ENCODE results near the gene KCNG1. TPM values are rescaled to one million over a fixed set of nuclear protein-coding genes. Genes with fewer than 3 reads are reported as not detected.

Gene KCNG1
- total and polyA plus RNA-seq, 2 donors (not counting 1 experiment from before 2014, with no cell fraction given): 16.9 to 57.7 TPM

DNA sequence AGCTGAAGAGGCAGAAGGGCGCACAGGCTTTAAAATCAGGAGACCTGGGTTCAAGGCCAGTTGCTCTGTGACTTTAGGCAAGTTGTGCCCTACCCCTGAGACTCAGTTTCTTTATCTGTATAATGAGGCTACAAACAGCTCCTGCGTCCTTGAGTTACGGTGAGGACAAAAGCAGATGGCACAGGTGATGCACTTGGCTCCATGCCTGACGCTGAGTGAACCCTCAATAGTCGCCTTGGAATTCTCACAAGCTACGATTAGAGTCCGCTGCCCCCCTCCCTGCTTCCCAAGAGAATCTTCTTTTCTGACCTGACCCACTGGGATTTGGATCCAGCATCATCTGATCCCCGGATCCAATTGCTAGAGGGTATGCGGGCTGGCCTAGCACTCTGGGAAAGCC is 6.4 kb downstream of the KCNG1 start:
- Histone ChIP-seq H3K36me3 (replicated peaks in 1 of 2; ENCODE audit: control extremely low read depth in 1 of 2, control insufficient read depth in 1 of 2, extremely low read depth in 1 of 2, insufficient read depth in 2 of 2, low read length in 1 of 2) (peaks cover 0 to 6% of the 10 kb centered on the region in 2 experiments), H3K79me2 (ENCODE audit: control insufficient read depth, insufficient read depth, low read length) (peaks cover 23% of the 10 kb centered on the region), H3K27ac (ENCODE audit: low read length in 2 of 2) (no peak overlapping the region), H3K27me3 (replicated peaks in 1 of 4; ENCODE audit: control extremely low read depth in 1 of 4, control insufficient read depth in 3 of 4, insufficient read depth in 4 of 4, low read length in 3 of 4) (peaks cover 0 to 9% (median 4%) of the 10 kb centered on the region in 4 experiments), H3K4me2 (replicated peaks; ENCODE audit: low read depth, low read length, poor library complexity, severe bottlenecking) (no peak overlapping the region), H3K9ac (ENCODE audit: low read length) (no peak overlapping the region), H3K4me1 (ENCODE audit: control insufficient read depth in 2 of 2, insufficient read depth in 2 of 2, low read length in 2 of 2) (peaks cover 31 to 36% of the 10 kb centered on the region in 2 donors), H3K9me3 (ENCODE audit: control extremely low read depth in 1 of 3, control insufficient read depth in 2 of 3, insufficient read depth in 1 of 3, low read length in 2 of 3) (no peaks in the 10 kb centered on the region), H2AFZ (ENCODE audit: insufficient read depth, low read depth, low read length, poor library complexity, severe bottlenecking) (no peak overlapping the region), H4K20me1 (ENCODE audit: control insufficient read depth, insufficient read depth, low read length, poor library complexity, severe bottlenecking) (peaks cover 34% of the 10 kb centered on the region), H3K4me3 (ENCODE audit: control extremely low read depth in 1 of 5, extremely low read depth in 1 of 5, insufficient read depth in 1 of 5, low read depth in 2 of 5, low read length in 4 of 5) (no peak overlapping the region)
- DNase-seq: no peak
- ChIA-PET CTCF (interaction anchor here (0.9 to 1.9 kb wide), 4 partner anchors 8 to 580 kb away, joined by 3 to 4 read pairs (median 3); no protein-coding TSS in a partner anchor), POLR2A (no interaction called here)
- ATAC-seq (ENCODE audit: low read depth): no peak
- Mint-ChIP-seq H3K27ac (no peak overlapping the region), H3K4me1 (peaks cover 20% of the 10 kb centered on the region), H3K27me3 (peaks cover 20% of the 10 kb centered on the region), H3K4me3 (no peak overlapping the region), H3K9me3 (ENCODE audit: insufficient read depth) (no peaks in the 10 kb centered on the region)
- TF ChIP-seq EZH2 (IDR thresholded peaks at IDR 0.05; ENCODE audit: borderline replicate concordance, insufficient read depth, low read depth, low read length, poor library complexity, severe bottlenecking): no peak
- TF ChIP-seq, protein P1, sequence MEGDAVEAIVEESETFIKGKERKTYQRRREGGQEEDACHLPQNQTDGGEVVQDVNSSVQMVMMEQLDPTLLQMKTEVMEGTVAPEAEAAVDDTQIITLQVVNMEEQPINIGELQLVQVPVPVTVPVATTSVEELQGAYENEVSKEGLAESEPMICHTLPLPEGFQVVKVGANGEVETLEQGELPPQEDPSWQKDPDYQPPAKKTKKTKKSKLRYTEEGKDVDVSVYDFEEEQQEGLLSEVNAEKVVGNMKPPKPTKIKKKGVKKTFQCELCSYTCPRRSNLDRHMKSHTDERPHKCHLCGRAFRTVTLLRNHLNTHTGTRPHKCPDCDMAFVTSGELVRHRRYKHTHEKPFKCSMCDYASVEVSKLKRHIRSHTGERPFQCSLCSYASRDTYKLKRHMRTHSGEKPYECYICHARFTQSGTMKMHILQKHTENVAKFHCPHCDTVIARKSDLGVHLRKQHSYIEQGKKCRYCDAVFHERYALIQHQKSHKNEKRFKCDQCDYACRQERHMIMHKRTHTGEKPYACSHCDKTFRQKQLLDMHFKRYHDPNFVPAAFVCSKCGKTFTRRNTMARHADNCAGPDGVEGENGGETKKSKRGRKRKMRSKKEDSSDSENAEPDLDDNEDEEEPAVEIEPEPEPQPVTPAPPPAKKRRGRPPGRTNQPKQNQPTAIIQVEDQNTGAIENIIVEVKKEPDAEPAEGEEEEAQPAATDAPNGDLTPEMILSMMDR (IDR thresholded peaks at IDR 0.05): no peak
- 94% methylated on average over 9 of the region's 9 CpGs for WGBS (ENCODE audit: insufficient coverage)
- intact Hi-C loops (cut with micrococcal nuclease): no loop called here

DNA sequence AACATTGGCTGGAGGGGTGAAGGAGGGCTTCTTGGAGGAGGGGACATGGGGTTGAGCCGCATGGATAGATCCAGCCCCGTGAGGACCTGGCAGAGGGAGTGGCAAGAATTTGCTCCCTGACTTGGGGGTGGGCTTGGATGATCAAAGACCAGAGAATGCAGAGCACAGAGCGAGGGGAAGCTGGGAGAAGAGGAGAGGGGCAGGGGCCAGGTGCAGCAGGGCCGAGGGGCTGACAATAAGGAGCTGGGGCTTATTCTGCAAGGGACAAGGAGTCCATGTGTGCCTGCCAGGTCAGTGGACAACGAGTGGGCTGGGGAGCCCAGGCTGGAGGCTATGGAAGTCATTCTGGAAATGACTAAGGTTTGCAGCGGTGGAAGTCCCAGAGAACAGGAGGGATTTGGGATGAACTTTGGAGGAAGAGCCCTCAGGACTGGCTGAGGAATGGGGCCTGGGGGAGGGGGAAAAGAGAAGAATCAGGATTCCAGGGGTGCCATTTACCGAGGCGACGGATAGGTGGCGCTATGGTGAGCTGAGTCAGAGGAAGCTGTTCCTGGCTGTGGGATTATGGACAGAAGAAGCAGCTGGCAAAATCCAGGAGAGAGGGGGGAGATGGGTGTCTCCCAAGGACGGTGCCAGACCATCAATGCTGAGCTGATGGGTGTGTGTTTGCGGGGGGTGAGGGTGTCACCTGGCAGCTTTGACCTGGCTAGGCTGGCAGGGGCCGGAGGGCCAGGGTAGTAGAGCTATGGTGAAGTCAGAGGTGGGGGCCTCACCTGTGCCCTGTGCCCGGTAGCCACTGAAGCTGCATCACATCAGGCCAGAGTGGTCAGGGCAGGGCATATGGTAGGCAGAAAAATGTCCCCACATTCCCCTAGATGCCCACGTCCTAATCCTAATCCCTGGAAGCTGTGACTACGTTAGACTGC is 7.8 kb downstream of the KCNG1 start:
- TF ChIP-seq, protein P1 (IDR thresholded peaks at IDR 0.05): no peak
- no peak for TF ChIP-seq EZH2 (IDR thresholded peaks at IDR 0.05; ENCODE audit: borderline replicate concordance, insufficient read depth, low read depth, low read length, poor library complexity, severe bottlenecking)
- intact Hi-C loops (cut with micrococcal nuclease): no loop called here
- Mint-ChIP-seq H3K27me3 (peaks cover 17% of the 10 kb centered on the region), H3K9me3 (ENCODE audit: insufficient read depth) (no peaks in the 10 kb centered on the region), H3K27ac (no peak overlapping the region), H3K4me1 (peaks cover 15% of the 10 kb centered on the region), H3K4me3 (no peak overlapping the region)
- DNase-seq (peak; percentile 36), ATAC-seq (ENCODE audit: low read depth) (no peak)
- H3K27me3 ChIP-seq (replicated peaks in 1 of 4; ENCODE audit: control extremely low read depth in 1 of 4, control insufficient read depth in 3 of 4, insufficient read depth in 4 of 4, low read length in 3 of 4): peaks cover 0 to 4% (median 0%) of the 10 kb centered on the region in 4 experiments
- ChIA-PET POLR2A (no interaction called here), CTCF (interaction anchor here (0.5 to 1.9 kb wide), 11 partner anchors 13 to 581 kb away, joined by 3 to 9 read pairs (median 3); no protein-coding TSS in a partner anchor)
- H3K4me2 ChIP-seq (replicated peaks; ENCODE audit: low read depth, low read length, poor library complexity, severe bottlenecking): peak overlapping the region; percentile 6
- H3K36me3 ChIP-seq (replicated peaks in 1 of 2; ENCODE audit: control extremely low read depth in 1 of 2, control insufficient read depth in 1 of 2, extremely low read depth in 1 of 2, insufficient read depth in 2 of 2, low read length in 1 of 2): peaks cover 0 to 3% of the 10 kb centered on the region in 2 experiments
- WGBS (ENCODE audit: insufficient coverage): 31% methylated on average over 15 of the region's 16 CpGs
- peaks cover 16% of the 10 kb centered on the region for H3K79me2 ChIP-seq (ENCODE audit: control insufficient read depth, insufficient read depth, low read length)
- no peak overlapping the region for H3K9ac ChIP-seq (ENCODE audit: low read length)
- H3K27ac ChIP-seq (ENCODE audit: low read length in 2 of 2): no peak overlapping the region
- no peak overlapping the region for H3K4me3 ChIP-seq (ENCODE audit: control extremely low read depth in 1 of 5, extremely low read depth in 1 of 5, insufficient read depth in 1 of 5, low read depth in 2 of 5, low read length in 4 of 5)
- no peaks in the 10 kb centered on the region for H3K9me3 ChIP-seq (ENCODE audit: control extremely low read depth in 1 of 3, control insufficient read depth in 2 of 3, insufficient read depth in 1 of 3, low read length in 2 of 3)
- H3K4me1 ChIP-seq (ENCODE audit: control insufficient read depth in 2 of 2, insufficient read depth in 2 of 2, low read length in 2 of 2): peaks cover 16 to 23% of the 10 kb centered on the region in 2 donors
- H2AFZ ChIP-seq (ENCODE audit: insufficient read depth, low read depth, low read length, poor library complexity, severe bottlenecking): no peak overlapping the region
- peaks cover 22% of the 10 kb centered on the region for H4K20me1 ChIP-seq (ENCODE audit: control insufficient read depth, insufficient read depth, low read length, poor library complexity, severe bottlenecking)
